ENCODE results near the gene MIGA1. TPM values are rescaled to one million over a fixed set of nuclear protein-coding genes. Genes with fewer than 3 reads are reported as not detected.

MIGA1 gene
- total RNA-seq, 3 donors from 2014 or later (not counting 1 experiment from before 2014, with no cell fraction given) = 13.6 to 16.9 (median 15.6) TPM

GRCh38 chr1:77759071-77760028 lies 20.1 kb upstream of the MIGA1 start, which contains the start of gene USP33:
Gene USP33 (minus strand): TSS chr1:77759852. CDS start chr1:77741697, 18,155 bp downstream.
- ATAC-seq (peak; percentile 87 to 97 (median 92)), DNase-seq (peak; percentile 95)
- Mint-ChIP-seq H3K4me1 (peaks cover 35 to 36% of the 10 kb centered on the region in 2 donors), H3K9me3 (no peaks in the 10 kb centered on the region), H3K27me3 (ENCODE audit: low read depth in 2 of 2) (no peaks in the 10 kb centered on the region), H3K4me3 (peak within 1 kb of the TSS; percentile 94), H3K36me3 (no peaks in the 10 kb centered on the region), H3K27ac (peak within 1 kb of the TSS; percentile 97)
- H3K4me1 ChIP-seq (ENCODE audit: control insufficient read depth, insufficient read depth, low read length) = peaks cover 8% of the 10 kb centered on the region
- no peaks in the 10 kb centered on the region for H3K27me3 ChIP-seq (ENCODE audit: control insufficient read depth, insufficient read depth, low read length)
- no peak for TF ChIP-seq CTCF (IDR thresholded peaks at IDR 0.05)
- H3K27ac ChIP-seq (ENCODE audit: low read length) = peak within 1 kb of the TSS; percentile 87
- peak within 1 kb of the TSS; percentile 93 for H3K4me3 ChIP-seq (ENCODE audit: low read length)
- H3K36me3 ChIP-seq (ENCODE audit: control insufficient read depth, insufficient read depth, low read length) = no peaks in the 10 kb centered on the region
- intact Hi-C loops (cut with micrococcal nuclease) = loop anchor here (1.0 to 2.0 kb wide), 3 partner anchors 20 to 219 kb away; partner anchors contain the start of genes FUBP1, MIGA1 and ZZZ3
- H3K9me3 ChIP-seq (ENCODE audit: control insufficient read depth, insufficient read depth, low read length) = no peaks in the 10 kb centered on the region
- under 1% methylated on average over 79 of the region's 79 CpGs for WGBS (ENCODE audit: insufficient coverage)

GRCh38 chr1:77762072-77762476 lies 17.4 kb upstream of the MIGA1 start:
- no peaks in the 10 kb centered on the region for H3K27me3 Mint-ChIP-seq (ENCODE audit: low read depth in 2 of 2)
- no peaks in the 10 kb centered on the region for H3K36me3 Mint-ChIP-seq
- no peaks in the 10 kb centered on the region for H3K9me3 ChIP-seq (ENCODE audit: control insufficient read depth, insufficient read depth, low read length)
- H3K36me3 ChIP-seq (ENCODE audit: control insufficient read depth, insufficient read depth, low read length) = no peaks in the 10 kb centered on the region
- H3K27ac Mint-ChIP-seq = no peak overlapping the region
- intact Hi-C loops (cut with micrococcal nuclease) = no loop called here
- DNase-seq (no peak), ATAC-seq (no peak)
- H3K27me3 ChIP-seq (ENCODE audit: control insufficient read depth, insufficient read depth, low read length) = no peaks in the 10 kb centered on the region
- no peak overlapping the region for H3K4me3 ChIP-seq (ENCODE audit: low read length)
- no peaks in the 10 kb centered on the region for H3K9me3 Mint-ChIP-seq
- H3K4me1 ChIP-seq (ENCODE audit: control insufficient read depth, insufficient read depth, low read length) = peaks cover 5% of the 10 kb centered on the region
- no peak overlapping the region for H3K4me3 Mint-ChIP-seq
- 72% methylated on average over 1 of the region's 1 CpG for WGBS (ENCODE audit: insufficient coverage)
- H3K27ac ChIP-seq (ENCODE audit: low read length) = no peak overlapping the region
- TF ChIP-seq CTCF (IDR thresholded peaks at IDR 0.05) = no peak
- H3K4me1 Mint-ChIP-seq = peaks cover 14 to 15% of the 10 kb centered on the region in 2 donors

GRCh38 chr1:77768006-77768405 lies 11.4 kb upstream of the MIGA1 start:
- TF ChIP-seq CTCF (IDR thresholded peaks at IDR 0.05) = no peak
- H3K4me1 ChIP-seq (ENCODE audit: control insufficient read depth, insufficient read depth, low read length) = no peaks in the 10 kb centered on the region
- H3K4me1 Mint-ChIP-seq = no peaks in the 10 kb centered on the region
- H3K4me3 Mint-ChIP-seq = no peak overlapping the region
- DNase-seq (no peak), ATAC-seq (no peak)
- no peaks in the 10 kb centered on the region for H3K9me3 Mint-ChIP-seq
- no peaks in the 10 kb centered on the region for H3K27me3 Mint-ChIP-seq (ENCODE audit: low read depth in 2 of 2)
- no peaks in the 10 kb centered on the region for H3K36me3 Mint-ChIP-seq
- no peak overlapping the region for H3K27ac ChIP-seq (ENCODE audit: low read length)
- no peaks in the 10 kb centered on the region for H3K27me3 ChIP-seq (ENCODE audit: control insufficient read depth, insufficient read depth, low read length)
- H3K9me3 ChIP-seq (ENCODE audit: control insufficient read depth, insufficient read depth, low read length) = no peaks in the 10 kb centered on the region
- H3K4me3 ChIP-seq (ENCODE audit: low read length) = no peak overlapping the region
- H3K27ac Mint-ChIP-seq = no peak overlapping the region
- intact Hi-C loops (cut with micrococcal nuclease) = no loop called here
- WGBS (ENCODE audit: insufficient coverage) = 94% methylated on average over 3 of the region's 4 CpGs
- H3K36me3 ChIP-seq (ENCODE audit: control insufficient read depth, insufficient read depth, low read length) = no peaks in the 10 kb centered on the region

Measured in natural killer cell (primary cell).